RWPE1 (cell line): Measurements from ENCODE around the gene ZNF888.
"Not testable (repeated sequence)": the region's sequence is repeated elsewhere in the genome, so short reads cannot be mapped to it uniquely, and the experiment has no call there.

Source experiments
- CTCF ChIA-PET: fragments of 350-600 bp; sonication (Branson Sonifier 250); formaldehyde crosslinking; extraction: SDS; loops from one replicate; lab custom pipeline; 2021; lab: Yijun Ruan, JAX
- POLR2A ChIA-PET: fragments of 400-600 bp; formaldehyde crosslinking; extraction: SDS; loops from one replicate; lab custom pipeline; 2020; ENCODE audit warnings: antibody characterized with exemption; ENCODE audit not compliant: low non-redundant PET; lab: Yijun Ruan, JAX
- DNase-seq: peaks from one replicate; pipeline ENCODE4 v3.0.0; 2012; ENCODE audit warnings: low spot score
- H3K27ac ChIP-seq: fragments of 450-650 bp; 2 replicates; pipeline ENCODE4 v1.5.1; 2017
- TF ChIP-seq, protein P1 (sequence below): fragments of 450-650 bp; conservative IDR thresholded peaks from 2 replicates; pipeline ENCODE4 v1.5.1; 2017; ENCODE audit warnings: low read depth, mild to moderate bottlenecking

The ZNF888 gene

DNA sequence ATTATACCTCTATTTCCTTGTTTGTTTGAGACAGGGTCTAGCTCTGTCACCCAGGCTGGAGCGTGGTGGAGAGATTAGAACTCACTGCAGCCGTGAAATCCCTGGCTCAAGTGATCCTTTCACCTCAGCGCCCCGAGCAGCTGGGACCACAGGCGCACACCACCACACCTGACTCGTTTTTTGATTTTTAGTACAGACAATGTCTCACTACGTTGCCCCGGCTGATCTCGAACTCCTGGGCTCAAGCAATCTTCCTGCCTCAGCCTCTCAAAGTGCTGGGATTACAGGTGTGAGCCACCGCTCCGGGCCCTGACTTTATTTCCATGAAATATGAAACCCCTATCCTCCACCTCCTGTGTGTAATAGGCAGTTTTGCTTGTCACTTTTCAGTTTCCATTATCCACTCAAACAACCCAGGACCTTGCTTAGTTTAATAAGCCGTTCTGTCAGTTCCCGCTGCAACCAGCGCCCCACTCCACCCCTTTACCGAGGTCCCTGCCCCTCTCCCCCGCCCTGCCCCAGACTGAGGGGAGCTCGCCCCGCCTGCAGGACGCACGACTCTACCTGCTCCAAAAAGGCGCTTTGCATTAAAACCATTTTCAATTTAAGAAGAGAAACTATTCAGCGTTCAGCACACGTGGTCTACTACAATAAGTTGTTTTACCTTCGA is 22.6 kb upstream of the ZNF888 start:
- POLR2A ChIA-PET, result no interaction called here
- TF ChIP-seq, protein P1, sequence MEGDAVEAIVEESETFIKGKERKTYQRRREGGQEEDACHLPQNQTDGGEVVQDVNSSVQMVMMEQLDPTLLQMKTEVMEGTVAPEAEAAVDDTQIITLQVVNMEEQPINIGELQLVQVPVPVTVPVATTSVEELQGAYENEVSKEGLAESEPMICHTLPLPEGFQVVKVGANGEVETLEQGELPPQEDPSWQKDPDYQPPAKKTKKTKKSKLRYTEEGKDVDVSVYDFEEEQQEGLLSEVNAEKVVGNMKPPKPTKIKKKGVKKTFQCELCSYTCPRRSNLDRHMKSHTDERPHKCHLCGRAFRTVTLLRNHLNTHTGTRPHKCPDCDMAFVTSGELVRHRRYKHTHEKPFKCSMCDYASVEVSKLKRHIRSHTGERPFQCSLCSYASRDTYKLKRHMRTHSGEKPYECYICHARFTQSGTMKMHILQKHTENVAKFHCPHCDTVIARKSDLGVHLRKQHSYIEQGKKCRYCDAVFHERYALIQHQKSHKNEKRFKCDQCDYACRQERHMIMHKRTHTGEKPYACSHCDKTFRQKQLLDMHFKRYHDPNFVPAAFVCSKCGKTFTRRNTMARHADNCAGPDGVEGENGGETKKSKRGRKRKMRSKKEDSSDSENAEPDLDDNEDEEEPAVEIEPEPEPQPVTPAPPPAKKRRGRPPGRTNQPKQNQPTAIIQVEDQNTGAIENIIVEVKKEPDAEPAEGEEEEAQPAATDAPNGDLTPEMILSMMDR, result no peak
- no peak overlapping the region for H3K27ac ChIP-seq
- DNase-seq, result no peak
- CTCF ChIA-PET, result interaction anchor here (0.6 kb wide), 1 partner anchor 356 kb away, joined by 3 read pairs; no protein-coding TSS in a partner anchor

DNA sequence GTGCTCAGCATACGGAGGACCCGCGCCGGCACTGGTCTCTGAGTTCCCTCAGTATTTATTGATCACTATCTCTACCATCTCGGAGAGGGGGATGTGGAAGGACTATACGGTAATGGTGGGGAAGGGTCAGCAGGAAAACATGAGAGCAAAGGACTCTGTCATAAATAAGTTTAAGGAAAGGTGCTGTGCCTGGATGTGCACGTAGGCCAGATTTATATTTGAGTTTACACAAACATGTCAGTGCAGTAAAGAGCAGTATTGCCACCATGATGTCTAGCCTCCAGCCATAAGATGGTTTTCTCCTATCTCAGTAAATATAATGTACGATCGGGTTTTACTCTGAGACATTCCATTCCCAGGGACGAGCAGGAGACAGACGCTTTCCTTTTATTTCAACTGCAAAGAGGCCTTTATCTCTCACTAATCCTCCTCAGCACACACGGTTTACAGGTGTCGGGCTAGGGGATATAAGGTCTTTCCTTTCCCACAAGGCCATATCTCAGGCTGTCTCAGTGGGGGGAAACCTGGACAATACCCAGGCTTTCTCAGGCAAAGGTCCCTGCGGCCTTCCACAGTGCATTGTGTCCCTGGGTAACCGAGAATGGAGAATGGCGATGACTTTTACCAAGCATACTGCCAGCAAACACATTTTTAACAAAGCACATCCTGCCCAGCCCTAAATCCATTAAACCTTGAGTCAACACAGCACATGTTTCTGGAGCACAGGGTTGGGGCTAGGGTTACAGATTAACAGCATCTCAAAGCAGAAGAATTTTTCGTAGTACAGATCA is 21.7 kb upstream of the ZNF888 start:
- not testable (repeated sequence) for DNase-seq

DNA sequence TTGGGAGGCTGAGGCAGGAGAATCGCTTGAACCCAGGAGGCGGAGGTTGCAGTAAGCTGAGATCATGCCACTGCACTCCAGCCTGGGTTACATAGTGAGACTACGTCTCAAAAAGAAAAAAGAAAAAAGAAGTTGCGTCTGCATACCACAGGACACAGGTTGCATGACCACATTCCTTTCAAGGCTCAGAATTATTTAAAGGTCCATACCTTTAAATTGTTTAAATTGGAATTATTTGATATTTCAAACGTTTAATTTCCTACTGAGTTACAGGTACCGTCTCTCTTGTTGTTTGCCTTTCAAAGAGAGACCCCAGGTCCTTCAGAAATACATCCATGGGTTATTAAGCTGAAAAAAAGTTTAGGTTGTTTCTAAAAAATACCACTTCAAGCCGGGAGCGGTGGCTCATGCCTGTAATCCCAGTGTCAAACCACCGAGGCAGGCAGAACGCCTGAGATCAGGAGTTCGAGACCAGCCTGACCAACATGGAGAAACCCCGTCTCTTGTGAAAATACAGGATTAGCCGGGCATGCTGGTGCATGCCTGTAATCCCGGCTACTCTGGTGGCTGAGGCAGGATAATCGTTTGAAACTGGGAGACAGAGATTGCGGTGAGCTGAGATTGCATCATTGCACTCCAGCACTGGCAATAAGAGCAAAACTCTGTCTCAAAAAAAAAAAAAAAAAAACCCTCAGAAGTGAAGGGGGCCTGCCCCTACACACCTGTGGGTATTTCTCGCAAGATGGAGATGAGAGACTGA is 20.8 kb upstream of the ZNF888 start:
- POLR2A ChIA-PET, result no interaction called here
- H3K27ac ChIP-seq, result no peak overlapping the region
- CTCF ChIA-PET, result no interaction called here
- no peak for DNase-seq
- TF ChIP-seq, protein P1, result no peak

More for the DNA sequence above, 21.7 kb upstream of the ZNF888 start:
- CTCF ChIA-PET, result interaction anchor here (0.6 kb wide), 1 partner anchor 355 kb away, joined by 3 read pairs; no protein-coding TSS in a partner anchor
- H3K27ac ChIP-seq, POLR2A ChIA-PET: not testable (repeated sequence)

DNA sequence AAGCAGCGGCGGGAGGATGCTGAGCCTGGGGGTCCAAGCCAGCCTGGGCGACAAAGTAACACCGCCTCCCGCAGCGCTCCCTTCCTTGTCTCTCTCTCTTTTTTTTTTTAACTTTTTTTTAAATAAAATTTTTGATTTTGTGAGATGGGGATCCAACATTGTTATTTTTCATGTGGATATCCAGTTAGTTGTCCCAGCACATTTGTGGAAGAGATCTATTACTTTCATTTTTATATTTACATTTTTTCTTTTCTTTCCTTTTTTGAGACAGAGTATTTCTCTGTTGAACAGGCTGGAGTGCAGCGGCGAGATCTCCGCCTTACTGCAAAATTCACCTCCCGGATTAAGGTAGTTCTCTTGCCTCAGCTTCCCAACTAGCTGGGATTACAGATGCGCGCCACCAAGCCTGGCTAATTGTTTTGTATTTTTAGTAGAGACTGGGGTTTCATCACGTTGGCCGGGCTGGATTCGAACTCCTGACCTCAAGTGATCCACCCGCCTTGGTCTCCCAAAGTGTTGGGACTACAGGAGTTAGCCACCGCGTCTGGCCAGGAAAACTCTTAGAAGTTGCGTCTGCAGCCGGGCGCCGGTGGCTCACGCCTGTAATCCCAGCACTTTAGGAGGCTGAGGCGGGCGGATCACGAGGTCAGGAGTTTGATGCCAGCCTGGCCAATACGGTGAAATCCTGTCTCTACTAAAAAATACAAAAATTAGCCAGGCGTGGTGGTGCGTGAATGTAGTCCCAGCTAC is 20.1 kb upstream of the ZNF888 start:
- TF ChIP-seq, protein P1, result no peak
- DNase-seq, result no peak
- ChIA-PET CTCF (no interaction called here), POLR2A (interaction anchor here (1.0 kb wide), 1 partner anchor 20 kb away, joined by 3 read pairs; the partner anchor contains the start of gene ZNF816)
- H3K27ac ChIP-seq, result peak overlapping the region; percentile 77

DNA sequence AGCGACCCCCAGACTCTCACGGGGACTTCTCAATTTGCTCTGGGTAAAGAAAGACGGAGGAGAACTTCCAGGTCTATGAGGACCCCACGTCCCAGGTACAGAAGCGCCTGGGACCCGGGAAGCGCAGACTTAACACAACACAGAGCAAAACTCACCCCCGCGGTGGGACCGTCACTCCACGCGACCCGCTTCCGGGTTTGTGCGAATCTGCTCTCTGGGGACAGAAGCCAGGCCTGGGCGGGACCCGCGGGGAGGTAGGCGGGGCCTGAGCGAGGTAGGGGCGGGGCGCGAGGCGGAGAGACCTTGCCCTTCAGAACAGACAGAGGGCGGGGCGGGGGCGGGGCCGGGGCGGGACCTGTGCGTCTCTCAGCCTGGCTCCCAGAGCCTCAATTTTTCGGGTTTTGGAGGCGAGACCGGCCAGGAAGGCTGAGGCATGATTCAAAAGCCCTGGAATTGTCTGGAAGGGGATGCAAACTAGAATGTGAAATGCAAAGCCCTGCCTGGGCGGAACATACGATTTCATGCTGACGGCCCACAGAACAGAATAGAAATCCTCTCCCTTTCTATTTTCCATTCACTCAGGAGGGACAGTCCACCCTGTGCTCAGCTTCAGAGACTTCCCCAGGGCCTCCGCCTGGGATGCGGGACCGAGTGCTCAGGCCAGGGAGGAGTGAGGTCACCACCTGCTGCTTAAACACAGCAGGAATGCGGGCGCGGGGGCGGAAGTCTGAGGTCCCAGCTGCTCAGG is 19.3 kb upstream of the ZNF888 start:
- POLR2A ChIA-PET, result interaction anchor here (1.0 kb wide), 1 partner anchor 20 kb away, joined by 3 read pairs; the partner anchor contains the start of gene ZNF816
- CTCF ChIA-PET, result no interaction called here
- peak overlapping the region; percentile 77 for H3K27ac ChIP-seq
- TF ChIP-seq, protein P1, result no peak
- DNase-seq, result peak; percentile 74

DNA sequence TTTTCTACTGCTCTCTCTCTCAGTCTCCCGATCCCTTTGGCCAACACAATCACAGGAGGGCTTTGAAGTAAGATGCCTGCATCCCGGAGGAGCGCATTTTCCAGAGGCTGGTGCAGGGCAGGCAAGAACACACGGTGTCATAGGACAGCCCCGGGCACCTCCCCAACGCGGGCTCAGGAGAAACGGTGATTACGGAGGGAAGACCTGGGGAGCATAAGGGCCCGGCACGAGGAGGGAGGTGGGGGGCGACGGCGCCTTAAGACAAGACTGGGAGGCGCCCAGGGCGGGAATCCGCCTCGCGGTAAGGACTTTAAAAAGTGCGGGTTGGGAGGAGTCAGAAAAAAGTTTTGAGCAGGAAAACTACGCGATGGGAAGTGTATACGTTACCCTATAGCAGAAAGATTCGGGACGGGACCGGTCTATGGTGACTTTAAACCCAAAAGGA is 18.7 kb upstream of the ZNF888 start:
- DNase-seq, result peak; percentile 8
- POLR2A ChIA-PET, result no interaction called here
- peak overlapping the region; percentile 77 for H3K27ac ChIP-seq
- CTCF ChIA-PET, result no interaction called here
- TF ChIP-seq, protein P1, result no peak

DNA sequence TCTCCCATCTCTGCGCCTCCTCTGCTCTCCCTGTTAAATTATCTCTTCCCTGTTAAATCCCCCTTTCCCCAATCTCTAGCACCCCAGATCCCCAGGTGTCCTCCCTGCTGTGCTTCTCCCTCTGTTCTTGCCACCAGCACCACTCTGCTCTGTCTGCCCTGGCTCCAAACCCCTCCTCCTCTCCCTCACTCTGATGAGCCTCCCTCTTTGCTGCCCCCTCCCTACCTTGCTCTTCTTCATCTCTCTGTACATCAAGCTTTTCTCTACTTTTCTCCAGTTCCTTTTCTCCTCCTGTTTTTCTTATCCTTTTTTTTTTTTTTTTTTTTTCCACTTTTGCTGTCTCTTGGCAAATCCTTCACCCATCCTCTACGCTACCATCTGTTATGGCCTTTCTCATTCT is 18.3 kb upstream of the ZNF888 start:
- CTCF ChIA-PET, H3K27ac ChIP-seq, DNase-seq: not testable (repeated sequence)
- POLR2A ChIA-PET, result interaction anchor here (0.6 kb wide), 1 partner anchor 201 kb away, joined by 6 read pairs; no protein-coding TSS in a partner anchor

DNA sequence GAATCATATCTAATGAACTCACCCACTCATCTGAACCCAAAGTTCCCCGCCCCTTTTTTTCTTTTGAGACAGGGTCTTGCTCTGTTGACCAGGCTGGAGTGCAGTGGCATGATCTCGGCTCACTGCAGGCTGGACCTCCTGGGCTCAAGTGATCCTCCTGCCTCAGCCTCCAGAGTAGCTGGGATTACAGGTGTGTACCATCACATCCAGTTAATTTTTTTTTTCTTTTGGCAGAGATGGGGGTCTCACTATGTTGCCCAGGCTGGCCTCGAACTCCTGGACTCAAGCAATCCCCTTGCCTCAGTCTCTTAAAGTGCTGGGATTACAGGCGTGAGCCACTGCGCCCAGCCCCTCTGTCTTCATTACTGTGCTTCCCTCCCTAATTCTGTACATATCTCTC is 17.7 kb upstream of the ZNF888 start:
- POLR2A ChIA-PET, result interaction anchor here (0.6 kb wide), 1 partner anchor 201 kb away, joined by 6 read pairs; no protein-coding TSS in a partner anchor
- H3K27ac ChIP-seq, result not testable (repeated sequence)

More for the DNA sequence above, 17.7 kb upstream of the ZNF888 start:
- DNase-seq, CTCF ChIA-PET: not testable (repeated sequence)
